NCI-H1436 treated with DMSO at 0.1 percent for 48 hours (cell line): ENCODE measurements around the gene SEC62.

Experiments
- DNase-seq: peaks from one replicate; lab custom pipeline; 2025; lab: John Stamatoyannopoulos, UW

The SEC62 gene, protein sequence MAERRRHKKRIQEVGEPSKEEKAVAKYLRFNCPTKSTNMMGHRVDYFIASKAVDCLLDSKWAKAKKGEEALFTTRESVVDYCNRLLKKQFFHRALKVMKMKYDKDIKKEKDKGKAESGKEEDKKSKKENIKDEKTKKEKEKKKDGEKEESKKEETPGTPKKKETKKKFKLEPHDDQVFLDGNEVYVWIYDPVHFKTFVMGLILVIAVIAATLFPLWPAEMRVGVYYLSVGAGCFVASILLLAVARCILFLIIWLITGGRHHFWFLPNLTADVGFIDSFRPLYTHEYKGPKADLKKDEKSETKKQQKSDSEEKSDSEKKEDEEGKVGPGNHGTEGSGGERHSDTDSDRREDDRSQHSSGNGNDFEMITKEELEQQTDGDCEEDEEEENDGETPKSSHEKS

GRCh38 chr3:169966428-169966950 is at the start of gene SEC62:
Gene SEC62 (plus strand): TSS chr3:169966807. CDS start chr3:169966823, 16 bp downstream.
- DNase-seq = peak; percentile 83

GRCh38 chr3:169923189-169923588 is 43.4 kb upstream of the SEC62 start:
- DNase-seq = no peak

DNA sequence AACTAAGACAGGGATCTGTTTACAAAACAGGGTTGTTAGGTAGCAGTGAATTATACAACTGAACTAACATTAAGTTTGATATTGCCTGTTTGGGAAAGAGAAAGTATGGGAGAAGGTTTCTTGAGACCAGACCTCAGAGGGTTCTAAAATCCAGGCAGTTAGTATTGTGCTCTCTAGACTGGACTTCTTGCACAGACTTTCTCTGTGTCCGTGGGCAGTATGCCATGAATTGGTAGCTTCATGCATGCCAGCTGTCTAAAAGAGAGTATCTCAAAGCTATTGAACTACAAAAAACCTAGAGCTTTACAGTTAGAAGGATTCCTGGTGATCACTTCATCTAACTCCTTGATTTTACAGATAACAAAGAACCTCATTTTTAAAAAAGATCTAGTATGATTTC is 42.8 kb upstream of the SEC62 start:
- DNase-seq = no peak

DNA sequence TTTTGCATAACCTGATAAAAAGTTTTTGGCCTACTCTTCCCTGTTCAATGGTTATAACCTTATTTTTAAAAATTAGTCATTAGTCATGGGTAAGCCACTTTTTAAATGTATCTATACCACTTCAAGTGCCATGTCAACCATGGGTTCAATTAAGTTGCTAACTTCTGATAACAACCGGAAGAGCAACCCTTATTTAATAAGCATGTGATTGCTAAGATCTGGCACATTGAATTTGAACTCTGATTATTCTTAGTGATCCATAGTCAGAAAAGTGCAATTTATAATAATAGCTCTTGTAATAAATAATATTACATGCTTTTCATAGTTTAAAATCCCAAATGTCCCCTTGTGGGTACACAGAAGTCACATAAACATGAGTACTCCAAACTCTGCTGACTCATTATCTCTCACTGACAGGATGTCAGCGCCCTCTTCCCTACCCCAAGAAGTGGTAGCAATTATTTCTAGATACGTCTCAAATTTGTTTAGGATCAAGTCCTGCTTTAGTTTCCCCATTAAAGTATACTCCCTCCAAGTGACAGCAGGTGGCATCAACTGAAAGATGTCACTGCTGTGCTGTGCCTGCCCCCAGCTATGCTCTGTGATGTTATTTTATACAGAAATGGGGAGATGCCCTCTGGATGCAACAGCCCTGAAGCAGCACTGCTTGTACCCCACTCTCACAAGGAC is 36.6 kb upstream of the SEC62 start:
- no peak for DNase-seq

- no peak for DNase-seq
Measured at GRCh38 chr3:169930843-169931242, 35.8 kb upstream of the SEC62 start.

GRCh38 chr3:169931747-169932520 is 34.7 kb upstream of the SEC62 start:
- no peak for DNase-seq

- no peak for DNase-seq
Measured at GRCh38 chr3:169939320-169939719, 27.3 kb upstream of the SEC62 start.

GRCh38 chr3:169939751-169940150 is 26.9 kb upstream of the SEC62 start:
- no peak for DNase-seq

DNA sequence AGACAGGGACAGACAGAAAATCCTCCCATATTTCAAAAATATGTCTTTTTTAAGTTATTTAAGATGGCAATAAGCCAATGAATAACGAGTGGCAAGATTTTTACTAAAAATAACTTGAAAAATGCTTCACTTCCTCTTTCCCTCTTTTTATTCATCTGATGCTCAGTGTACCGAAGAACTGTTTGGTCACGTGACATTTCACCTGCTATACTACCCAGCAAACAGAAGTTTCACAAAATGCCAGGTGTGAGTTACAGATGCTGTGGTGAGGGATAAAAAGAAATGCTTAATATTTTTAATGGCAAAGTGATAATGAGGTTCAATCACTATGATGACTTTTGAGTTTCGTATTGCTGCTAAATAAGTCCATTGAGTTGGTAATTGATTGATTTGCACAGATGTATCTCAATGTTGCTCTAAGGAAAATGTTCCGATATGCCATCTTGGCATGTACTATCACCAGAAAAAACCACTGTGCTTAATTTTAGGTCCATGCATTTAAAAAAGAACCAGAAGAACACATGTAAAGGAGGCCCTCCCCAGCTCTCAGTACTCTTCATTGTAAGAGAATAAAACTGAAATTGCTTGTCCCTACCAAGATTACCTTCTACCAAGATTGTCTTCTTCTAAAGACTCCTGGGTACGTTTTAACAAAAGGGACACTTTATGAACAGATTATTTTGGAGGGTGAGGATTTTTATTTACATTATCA is 26.0 kb upstream of the SEC62 start:
- DNase-seq = no peak

GRCh38 chr3:169945313-169945712 is 21.3 kb upstream of the SEC62 start:
- DNase-seq = no peak

- DNase-seq = no peak
Measured at GRCh38 chr3:169946336-169946735, 20.3 kb upstream of the SEC62 start.

- DNase-seq = peak; percentile 22
Measured at GRCh38 chr3:169948559-169949448, 17.8 kb upstream of the SEC62 start.

GRCh38 chr3:169952045-169952444 is 14.6 kb upstream of the SEC62 start:
- no peak for DNase-seq

DNA sequence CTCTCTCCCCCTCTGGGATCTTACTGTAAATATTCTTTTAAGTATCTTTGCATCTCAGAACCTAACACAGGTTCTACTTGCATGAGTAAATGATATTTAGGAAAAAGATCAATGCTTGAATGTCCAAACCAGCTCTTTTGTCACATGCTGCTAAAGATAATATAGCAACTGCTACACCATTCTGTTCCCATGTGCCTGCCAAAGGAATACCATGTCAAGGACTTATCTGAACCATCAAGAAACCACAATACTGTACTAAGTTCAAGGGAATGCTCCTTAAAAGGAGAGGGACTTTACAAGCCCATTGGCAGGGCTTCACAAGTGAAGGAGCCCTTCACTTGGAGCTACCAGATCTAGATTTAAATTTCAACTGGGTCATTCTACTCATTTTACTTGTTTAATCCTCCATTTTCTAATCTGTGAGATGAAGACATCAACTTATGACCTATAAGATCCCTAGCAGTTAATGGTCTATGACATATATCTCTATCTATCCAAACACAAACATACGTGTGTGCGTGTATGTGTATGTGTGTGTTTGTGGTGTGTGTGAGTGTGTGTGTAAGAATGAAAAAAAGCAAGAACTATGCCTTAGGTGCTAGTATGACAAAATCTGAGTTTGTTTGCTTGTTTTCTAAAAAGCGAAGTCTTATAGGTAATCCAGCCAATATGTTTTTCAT is 13.0 kb upstream of the SEC62 start:
- no peak for DNase-seq

DNA sequence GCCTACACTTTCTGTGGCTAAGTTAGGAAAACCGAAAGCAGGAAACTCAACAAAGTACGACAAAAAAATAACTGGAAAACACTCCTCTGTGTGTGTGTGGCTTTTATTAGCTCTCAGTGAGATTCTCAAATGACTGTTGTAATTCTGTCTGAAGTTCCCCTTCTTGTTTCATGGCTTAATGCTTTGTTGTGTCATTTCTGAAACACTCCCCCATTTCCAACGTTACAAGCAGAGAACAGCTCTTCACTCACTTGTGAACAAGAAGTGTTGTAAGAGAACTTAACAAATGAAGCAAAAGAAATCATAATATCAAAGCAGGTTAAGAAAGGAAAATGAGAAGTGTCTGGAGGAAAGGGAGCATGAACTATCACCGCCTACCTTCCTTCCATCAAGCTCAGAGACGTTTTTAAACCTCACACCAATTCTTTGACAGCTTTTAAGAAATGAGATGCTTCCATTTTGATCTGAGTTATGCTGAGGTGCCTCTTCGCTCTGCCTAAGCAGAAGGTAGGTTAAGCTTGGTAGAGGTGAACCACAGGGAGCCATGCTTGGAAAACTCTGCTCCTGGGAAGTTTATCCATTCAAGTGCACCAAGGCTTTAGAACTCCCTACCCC is 12.4 kb upstream of the SEC62 start:
- DNase-seq = no peak

- DNase-seq = no peak
Measured at GRCh38 chr3:169955406-169955805, 11.2 kb upstream of the SEC62 start.

GRCh38 chr3:169964176-169964575 is 2.4 kb upstream of the SEC62 start:
- DNase-seq = no peak

GRCh38 chr3:169965562-169966427 is 812 bp upstream of the SEC62 start:
- no peak for DNase-seq
